Kidney (tissue), 14 donors: ENCODE results near the gene PYHIN1. TPM values are rescaled to one million over a fixed set of nuclear protein-coding genes. Genes with fewer than 3 reads are reported as not detected.

Source experiments
- DNase-seq, 5 donors: peaks; one replicate each; pipeline ENCODE4 v3.0.0-alpha.2; 2013 to 2020
- FAIRE-seq: peaks from 2 replicates; lab custom pipeline; 2012; peaks lifted over from hg19 to GRCh38; lab: Jason Lieb, UNC
- H3K27ac ChIP-seq, 2 donors: one replicate each; pipeline ENCODE4 v1.7.0; 2013; ENCODE audit warnings: low read depth in 2 of 2, low read length in 2 of 2, inconsistent platforms in 1 of 2
- H3K27me3 ChIP-seq: one replicate; pipeline ENCODE4 v1.7.1; 2013; ENCODE audit warnings: low read length, inconsistent platforms; ENCODE audit not compliant: control insufficient read depth, insufficient read depth
- H3K36me3 ChIP-seq, 3 donors: one replicate each; pipeline versions ENCODE4 v1.7.0 to v1.7.1; 2013; ENCODE audit warnings: low read length in 3 of 3, control low read depth in 1 of 3, inconsistent platforms in 1 of 3; ENCODE audit not compliant: insufficient read depth in 3 of 3, control insufficient read depth in 2 of 3
- H3K4me1 ChIP-seq, 3 donors: one replicate each; pipeline versions ENCODE4 v1.7.0 to v1.7.1; 2013; ENCODE audit warnings: low read length in 3 of 3, inconsistent platforms in 1 of 3, low read depth in 1 of 3; ENCODE audit not compliant: control insufficient read depth in 2 of 3, insufficient read depth in 2 of 3
- H3K4me3 ChIP-seq, 3 donors: one replicate each; pipeline versions ENCODE4 v1.7.0 to v1.8.1; 2013; ENCODE audit warnings: low read length in 3 of 3, control low read depth in 1 of 3, inconsistent platforms in 1 of 3
- H3K9ac ChIP-seq, 3 donors: one replicate each; pipeline versions ENCODE4 v1.7.0 to v1.7.1; 2013; ENCODE audit warnings: low read length in 3 of 3, control low read depth in 1 of 3, inconsistent platforms in 1 of 3
- H3K9me3 ChIP-seq, 3 donors: one replicate each; pipeline versions ENCODE4 v1.7.0 to v1.7.1; 2013; ENCODE audit warnings: low read length in 3 of 3, control low read depth in 1 of 3, inconsistent platforms in 1 of 3; ENCODE audit not compliant: control insufficient read depth in 2 of 3, insufficient read depth in 1 of 3
- CTCF ChIP-seq: IDR thresholded peaks from 3 replicates; pipeline ENCODE4 v1.5.1; 2012; ENCODE audit warnings: mild to moderate bottlenecking, moderate library complexity, borderline replicate concordance; ENCODE audit not compliant: insufficient read depth; ENCODE audit errors: extremely low read depth
- intact Hi-C: fragments of 100-400 bp; cut with DNase I; formaldehyde crosslinking; loops from one replicate; pipeline ENCODE4 v1.11.1; 2022
- polyA plus RNA-seq: library from polyadenylated mRNA; stranded (reverse); fragments of 350-450 nt; fragmentation: Illumina TruSeq; extraction: RNeasy Lipid Tissue Mini Kit (QIAGEN cat#74804); gene quantifications from one replicate; pipeline ENCODE4 v1.2.3, GENCODE V29; 2014; ENCODE audit warnings: low read depth, low replicate concordance; ENCODE audit not compliant: insufficient read depth
- total RNA-seq: library from RNA; stranded (reverse); fragmentation: NEBNext Ultra II Directional; extraction: Animal tissue kit (Norgen Biotek cat#: 25700); gene quantifications from one replicate; pipeline ENCODE4 v1.2.1, GENCODE V29; 2021
- donor health status: control.
- donor health status: control.
- donor health status: control.
- donor health status: control.
- donor health status: control.
- donor health status: DM: yes; HTN: yes; CAD: no.
- donor health status: Normal renal cell carcinoma (clear cell type).

Gene PYHIN1
- total and polyA plus RNA-seq, 2 donors from 2014 or later, result 0.30 to 3.9 TPM

GRCh38 chr1:158989424-158989823 is 58.1 kb downstream of the PYHIN1 start:
- H3K27me3 ChIP-seq, result no peaks in the 10 kb centered on the region
- no peaks in the 10 kb centered on the region for H3K9me3 ChIP-seq
- no peaks in the 10 kb centered on the region for H3K4me1 ChIP-seq
- FAIRE-seq (no peak), DNase-seq (no peak)
- no peak overlapping the region for H3K27ac ChIP-seq
- intact Hi-C loops, result no loop called here
- no peak for TF ChIP-seq CTCF
- H3K4me3 ChIP-seq, result no peak overlapping the region
- no peak overlapping the region for H3K9ac ChIP-seq
- H3K36me3 ChIP-seq, result no peaks in the 10 kb centered on the region

GRCh38 chr1:158992787-158993312 is 61.5 kb downstream of the PYHIN1 start:
- no peak overlapping the region for H3K27ac ChIP-seq
- H3K9ac ChIP-seq, result no peak overlapping the region
- H3K36me3 ChIP-seq, result no peaks in the 10 kb centered on the region
- intact Hi-C loops, result no loop called here
- H3K9me3 ChIP-seq, result peaks cover 0 to 3% (median 0%) of the 10 kb centered on the region in 3 donors
- no peaks in the 10 kb centered on the region for H3K4me1 ChIP-seq
- no peak for TF ChIP-seq CTCF
- no peak for FAIRE-seq
- no peak for DNase-seq
- no peak overlapping the region for H3K4me3 ChIP-seq
- H3K27me3 ChIP-seq, result no peaks in the 10 kb centered on the region

GRCh38 chr1:158996998-158997397 is 65.6 kb downstream of the PYHIN1 start:
- Histone ChIP-seq H3K27ac (no peak overlapping the region), H3K9me3 (peaks cover 0 to 3% (median 0%) of the 10 kb centered on the region in 3 donors), H3K4me1 (no peaks in the 10 kb centered on the region), H3K27me3 (no peaks in the 10 kb centered on the region), H3K4me3 (no peak overlapping the region), H3K36me3 (no peaks in the 10 kb centered on the region), H3K9ac (no peak overlapping the region)
- intact Hi-C loops, result no loop called here
- no peak for TF ChIP-seq CTCF
- no peak for DNase-seq
- FAIRE-seq, result no peak
